Measurements from ENCODE around the gene SHC4.
"Not testable (repeated sequence)": the region's sequence is repeated elsewhere in the genome, so short reads cannot be mapped to it uniquely, and the experiment has no call there.

The SHC4 gene

GRCh38 chr15:48963524-48964113 lies at the start of gene SHC4:
TSS of gene SHC4 (minus strand) at chr15:48963919. CDS start at chr15:48963015, 904 bp downstream.
- peak; percentile 35 for DNase-seq (ENCODE audit: low spot score)

GRCh38 chr15:48999314-48999713 lies 35.6 kb upstream of the SHC4 start:
- no peak for DNase-seq (ENCODE audit: low spot score)

- DNase-seq (ENCODE audit: low spot score) = no peak
Measured at GRCh38 chr15:48996276-48996675, 32.6 kb upstream of the SHC4 start.

GRCh38 chr15:48993380-48993779 lies 29.7 kb upstream of the SHC4 start:
- DNase-seq (ENCODE audit: low spot score) = no peak

- DNase-seq (ENCODE audit: low spot score) = no peak
Measured at GRCh38 chr15:48992545-48992944, 28.8 kb upstream of the SHC4 start.

- DNase-seq (ENCODE audit: low spot score) = no peak
Measured at GRCh38 chr15:48992096-48992495, 28.4 kb upstream of the SHC4 start.

GRCh38 chr15:48989170-48989569 lies 25.5 kb upstream of the SHC4 start:
- no peak for DNase-seq (ENCODE audit: low spot score)

- no peak for DNase-seq (ENCODE audit: low spot score)
Measured at GRCh38 chr15:48987142-48987541, 23.4 kb upstream of the SHC4 start.

- DNase-seq (ENCODE audit: low spot score) = no peak
Measured at GRCh38 chr15:48986240-48986639, 22.5 kb upstream of the SHC4 start.

- DNase-seq (ENCODE audit: low spot score) = no peak
Measured at GRCh38 chr15:48985516-48985915, 21.8 kb upstream of the SHC4 start.

GRCh38 chr15:48984811-48985352 lies 21.2 kb upstream of the SHC4 start:
- no peak for DNase-seq (ENCODE audit: low spot score)

- no peak for DNase-seq (ENCODE audit: low spot score)
Measured at GRCh38 chr15:48984021-48984710, 20.4 kb upstream of the SHC4 start.

- DNase-seq (ENCODE audit: low spot score) = no peak
Measured at GRCh38 chr15:48983300-48983699, 19.6 kb upstream of the SHC4 start.

- DNase-seq (ENCODE audit: low spot score) = no peak
Measured at GRCh38 chr15:48981941-48982340, 18.2 kb upstream of the SHC4 start.

GRCh38 chr15:48978638-48979037 lies 14.9 kb upstream of the SHC4 start:
- no peak for DNase-seq (ENCODE audit: low spot score)

GRCh38 chr15:48976444-48977088 lies 12.8 kb upstream of the SHC4 start:
- DNase-seq (ENCODE audit: low spot score) = no peak

- peak; percentile 55 for DNase-seq (ENCODE audit: low spot score)
Measured at GRCh38 chr15:48975472-48976419, 12.0 kb upstream of the SHC4 start.

GRCh38 chr15:48974882-48975281 lies 11.2 kb upstream of the SHC4 start:
- no peak for DNase-seq (ENCODE audit: low spot score)

GRCh38 chr15:48972750-48973503 lies 9.2 kb upstream of the SHC4 start:
- DNase-seq (ENCODE audit: low spot score) = no peak

- not testable (repeated sequence) for DNase-seq (ENCODE audit: low spot score)
Measured at GRCh38 chr15:48970926-48971325, 7.2 kb upstream of the SHC4 start.

GRCh38 chr15:48968066-48968465 lies 4.3 kb upstream of the SHC4 start:
- no peak for DNase-seq (ENCODE audit: low spot score)
